Dermis blood vessel endothelial cell (primary cell): ENCODE results near the gene ZNF680. TPM values are rescaled to one million over a fixed set of nuclear protein-coding genes. Genes with fewer than 3 reads are reported as not detected.
"Not testable (repeated sequence)": the region's sequence is repeated elsewhere in the genome, so short reads cannot be mapped to it uniquely, and the experiment has no call there.

ENCODE experiments used
- DNase-seq: peaks from one replicate; pipeline ENCODE4 v3.0.0; 2010
- total RNA-seq: library from RNA; depleted of rRNA; stranded (reverse); fragments of >200 nt; gene quantifications from 2 replicates; pipeline ENCODE4 v1.2.3, GENCODE V29; 2014

ZNF680 gene
- total RNA-seq, 1 donor from 2014 or later = 19.2 TPM

DNA sequence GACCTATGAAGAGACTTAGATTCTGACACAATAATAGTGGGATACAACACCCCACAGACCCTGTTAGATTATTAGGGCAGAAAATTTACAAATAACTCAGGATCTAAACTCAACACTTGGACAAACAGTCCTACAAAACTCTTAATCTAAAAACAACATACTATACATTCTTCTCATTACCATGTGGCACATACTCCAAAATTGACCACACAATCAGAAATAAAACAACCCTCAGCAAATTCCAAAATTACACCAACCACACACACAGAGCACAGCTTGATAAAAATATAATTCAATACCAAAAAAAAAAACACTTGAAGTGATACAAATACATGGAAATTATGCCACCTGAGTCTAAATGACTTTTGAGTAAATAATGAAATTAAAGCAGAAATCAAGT is 7.8 kb downstream of the ZNF680 start:
- no peak for DNase-seq

DNA sequence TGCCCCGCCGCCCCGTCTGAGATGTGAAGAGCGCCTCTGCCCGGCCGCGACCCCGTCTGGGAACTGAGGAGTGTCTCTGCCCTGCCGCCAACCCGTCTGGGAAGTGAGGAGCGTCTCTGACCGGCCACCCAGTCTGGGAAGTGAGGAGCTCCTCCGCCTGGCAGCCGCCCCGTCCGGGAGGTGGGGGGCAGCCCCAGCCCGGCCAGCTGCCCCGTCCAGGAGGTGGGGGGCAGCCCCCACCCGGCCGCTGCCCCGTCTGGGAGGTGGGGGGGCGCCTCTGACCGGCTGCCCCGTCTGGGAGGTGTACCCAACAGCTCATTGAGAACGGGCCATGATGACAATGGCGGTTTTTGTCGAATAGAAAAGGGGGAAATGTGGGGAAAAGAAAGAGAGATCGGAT is 8.7 kb downstream of the ZNF680 start:
- DNase-seq = not testable (repeated sequence)

DNA sequence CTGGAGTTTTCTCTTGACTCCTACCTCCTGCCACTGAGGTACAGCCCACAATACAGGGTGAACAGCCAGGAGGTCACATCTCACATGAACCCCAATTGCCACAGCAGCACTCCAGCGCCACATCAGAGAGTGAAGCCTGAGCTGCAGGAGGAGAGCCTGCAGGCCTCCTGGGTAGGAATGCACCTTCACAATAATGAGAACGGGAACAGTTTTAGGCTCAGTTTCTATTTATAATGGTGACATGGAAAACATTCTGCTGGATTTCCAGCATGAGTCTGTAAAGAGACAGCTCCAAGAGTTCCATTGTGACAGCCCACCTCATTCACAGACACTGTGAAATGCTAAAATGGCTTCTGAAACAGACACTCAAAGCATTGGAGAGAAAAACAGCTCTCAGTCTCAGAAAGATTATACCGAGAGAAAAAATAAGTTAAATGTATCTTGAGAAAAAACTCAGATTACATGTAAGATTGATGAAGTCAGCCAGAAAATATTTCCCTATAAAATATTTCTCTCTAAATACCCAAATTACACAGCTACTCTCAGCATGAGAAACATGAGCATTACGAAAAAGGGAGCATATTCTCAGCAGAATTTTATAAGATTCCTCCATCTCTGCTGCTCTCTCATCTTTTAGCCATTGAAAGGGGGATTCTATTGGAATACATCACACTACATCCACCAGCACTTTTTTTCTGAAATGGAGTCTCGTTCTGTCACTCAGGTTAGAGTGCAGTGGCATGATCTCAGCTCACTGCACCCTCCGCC is 11.3 kb downstream of the ZNF680 start:
- DNase-seq = no peak

GRCh38 chr7:64544010-64544409 is 18.9 kb downstream of the ZNF680 start:
- DNase-seq = no peak

GRCh38 chr7:64541438-64542359 is 21.2 kb downstream of the ZNF680 start:
- DNase-seq = peak; percentile 8

DNA sequence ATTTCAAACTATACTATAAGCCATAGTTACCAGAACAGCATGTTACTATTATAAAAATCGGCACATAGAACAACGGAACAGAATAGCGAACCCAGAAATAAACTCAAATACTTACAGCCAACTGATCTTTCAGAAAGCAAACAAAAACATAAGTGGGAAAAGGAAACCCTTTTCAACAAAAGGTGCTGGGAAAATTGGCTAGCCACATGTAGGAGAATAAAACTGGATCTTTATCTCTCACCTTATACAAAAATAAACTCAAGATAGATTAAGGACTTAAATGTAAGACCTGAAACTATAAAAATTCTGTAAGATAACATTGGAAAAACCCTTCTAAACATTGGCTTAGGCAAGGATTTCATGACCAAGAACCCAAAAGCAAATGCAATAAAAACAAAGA is 29.1 kb downstream of the ZNF680 start:
- DNase-seq = no peak

GRCh38 chr7:64528770-64529169 is 34.1 kb downstream of the ZNF680 start:
- DNase-seq = no peak

- DNase-seq = no peak
These were observed 41.4 kb downstream of the ZNF680 start for GRCh38 chr7:64521409-64521984.

DNA sequence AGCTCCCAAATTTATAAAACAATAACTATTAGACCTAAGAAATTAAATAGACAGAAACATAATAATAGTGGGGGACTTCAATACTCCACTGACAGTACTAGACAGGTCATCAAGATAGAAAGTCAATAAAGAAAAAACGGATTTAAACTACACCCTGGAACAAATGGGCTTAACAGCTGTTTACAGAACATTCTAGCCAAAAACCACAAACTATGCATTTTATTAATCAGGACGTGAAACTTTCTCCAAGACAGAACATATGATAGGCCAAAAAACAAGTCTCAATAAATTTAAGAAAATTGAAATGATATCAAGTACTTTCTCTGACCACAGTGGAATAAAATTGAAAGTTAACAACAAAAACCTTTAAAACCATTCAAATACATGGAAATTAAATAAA is 46.4 kb downstream of the ZNF680 start:
- DNase-seq = no peak

- no peak for DNase-seq
These were observed 47.1 kb downstream of the ZNF680 start for GRCh38 chr7:64515781-64516180.

GRCh38 chr7:64515330-64515729 is 47.5 kb downstream of the ZNF680 start:
- DNase-seq = no peak

GRCh38 chr7:64509583-64509982 is 53.3 kb downstream of the ZNF680 start:
- DNase-seq = no peak

- no peak for DNase-seq
These were observed 58.2 kb downstream of the ZNF680 start for GRCh38 chr7:64504581-64505120.

DNA sequence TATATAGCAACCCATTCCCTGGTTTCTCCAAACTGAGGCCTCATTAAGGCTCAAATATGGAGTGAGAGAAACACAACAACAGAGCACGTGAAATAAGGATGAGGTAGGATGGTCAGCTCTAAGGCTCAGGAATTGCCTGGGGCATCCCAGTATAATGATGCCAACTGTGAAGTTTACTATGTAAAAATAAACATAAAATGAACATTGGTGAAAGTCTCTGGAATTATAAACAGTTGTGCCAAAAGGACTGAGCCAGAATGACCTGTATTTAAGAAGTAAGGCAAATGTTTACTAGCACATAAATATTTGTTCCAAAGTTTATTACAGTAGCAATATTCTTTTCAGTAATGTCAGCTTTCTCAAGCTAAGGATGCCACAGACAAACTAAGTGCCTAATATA is 64.6 kb downstream of the ZNF680 start:
- DNase-seq = no peak

GRCh38 chr7:64494912-64495461 is 67.9 kb downstream of the ZNF680 start:
- DNase-seq = no peak

- DNase-seq = no peak
These were observed 77.2 kb downstream of the ZNF680 start for GRCh38 chr7:64485623-64486022.

Other genes starting within 250 kb of the ZNF680 start
- gene ZNF736, start 249.1 kb downstream of the ZNF680 start, total RNA-seq = 8.7 and 11.2 TPM in 2 replicates
- 4.0 and 4.6 TPM in 2 replicates for gene ZNF107, start 103.1 kb upstream of the ZNF680 start, total RNA-seq
- gene ZNF138, start 231.4 kb upstream of the ZNF680 start, total RNA-seq = 5.1 and 9.4 TPM in 2 replicates